ENCODE data around the gene SLC17A7.

GRCh38 chr19:49430172-49430677 is 11.1 kb downstream of the SLC17A7 start:
- TF ChIP-seq CTCF (IDR thresholded peaks at IDR 0.05; ENCODE audit: low read depth, low read length, poor library complexity, severe bottlenecking): no peak
- no peak for TF ChIP-seq EZH2phosphoT487 (IDR thresholded peaks at IDR 0.05; ENCODE audit: borderline replicate concordance, low read length)
